GM18858 (cell line): ENCODE results near the gene VSIG4.
"Not testable (repeated sequence)": the region's sequence is repeated elsewhere in the genome, so short reads cannot be mapped to it uniquely, and the experiment has no call there.

ENCODE experiments used
- ATAC-seq: cut with Tn5 transposase; IDR thresholded peaks from one replicate; pipeline ENCODE4 v1.9.1; 2021; ENCODE audit not compliant: unreplicated experiment

VSIG4 gene

GRCh38 chrX:65985922-65986588, 53.8 kb downstream of the VSIG4 start:
- ATAC-seq: peak; percentile 75

GRCh38 chrX:65985211-65985610, 54.7 kb downstream of the VSIG4 start:
- ATAC-seq: no peak

GRCh38 chrX:65977161-65977560, 62.7 kb downstream of the VSIG4 start:
- ATAC-seq: not testable (repeated sequence)

- no peak for ATAC-seq
Observed at GRCh38 chrX:65976161-65976560, 63.7 kb downstream of the VSIG4 start.

GRCh38 chrX:65975161-65975751, 64.6 kb downstream of the VSIG4 start:
- ATAC-seq: not testable (repeated sequence)
